Fibroblast of the aortic adventitia (primary cell): ENCODE data around the gene PEX5L. TPM values are rescaled to one million over a fixed set of nuclear protein-coding genes. Genes with fewer than 3 reads are reported as not detected.
A peak's percentile ranks its signal among the peaks of the same experiment; 100 is the strongest.

Experiments used
- DNase-seq: peaks from one replicate; pipeline ENCODE4 v3.0.0-alpha.2; 2010; ENCODE audit warnings: low read depth
- H3K4me3 ChIP-seq: 2 replicates; pipeline ENCODE4 v1.5.1; 2011; ENCODE audit warnings: low read depth, mild to moderate bottlenecking, control low read depth, low read length, moderate library complexity
- total RNA-seq: library from RNA; depleted of rRNA; stranded (reverse); fragments of >200 nt; gene quantifications from 2 replicates; pipeline ENCODE4 v1.2.3, GENCODE V29; 2012; ENCODE audit warnings: low replicate concordance
- TF ChIP-seq, protein P1 (sequence below): IDR thresholded peaks from 2 replicates; pipeline ENCODE4 v1.5.1; 2011; ENCODE audit warnings: mild to moderate bottlenecking, low read length, control low read depth, inconsistent platforms; ENCODE audit not compliant: insufficient read depth

PEX5L gene
- total RNA-seq = 0.27 and 1.7 TPM in 2 replicates

- peak; percentile 55 for DNase-seq
- TF ChIP-seq, protein P1, sequence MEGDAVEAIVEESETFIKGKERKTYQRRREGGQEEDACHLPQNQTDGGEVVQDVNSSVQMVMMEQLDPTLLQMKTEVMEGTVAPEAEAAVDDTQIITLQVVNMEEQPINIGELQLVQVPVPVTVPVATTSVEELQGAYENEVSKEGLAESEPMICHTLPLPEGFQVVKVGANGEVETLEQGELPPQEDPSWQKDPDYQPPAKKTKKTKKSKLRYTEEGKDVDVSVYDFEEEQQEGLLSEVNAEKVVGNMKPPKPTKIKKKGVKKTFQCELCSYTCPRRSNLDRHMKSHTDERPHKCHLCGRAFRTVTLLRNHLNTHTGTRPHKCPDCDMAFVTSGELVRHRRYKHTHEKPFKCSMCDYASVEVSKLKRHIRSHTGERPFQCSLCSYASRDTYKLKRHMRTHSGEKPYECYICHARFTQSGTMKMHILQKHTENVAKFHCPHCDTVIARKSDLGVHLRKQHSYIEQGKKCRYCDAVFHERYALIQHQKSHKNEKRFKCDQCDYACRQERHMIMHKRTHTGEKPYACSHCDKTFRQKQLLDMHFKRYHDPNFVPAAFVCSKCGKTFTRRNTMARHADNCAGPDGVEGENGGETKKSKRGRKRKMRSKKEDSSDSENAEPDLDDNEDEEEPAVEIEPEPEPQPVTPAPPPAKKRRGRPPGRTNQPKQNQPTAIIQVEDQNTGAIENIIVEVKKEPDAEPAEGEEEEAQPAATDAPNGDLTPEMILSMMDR = no peak
- H3K4me3 ChIP-seq = peak within 1 kb of the TSS; percentile 66
Observed at GRCh38 chr3:180036671-180037455, at the start of gene PEX5L. Gene PEX5L (minus strand): TSS chr3:180036937. CDS start chr3:180036599, 338 bp downstream.

GRCh38 chr3:180085122-180085710 is 48.5 kb upstream of the PEX5L start:
- TF ChIP-seq, protein P1 = no peak
- no peak for DNase-seq
- H3K4me3 ChIP-seq = no peak overlapping the region

DNA sequence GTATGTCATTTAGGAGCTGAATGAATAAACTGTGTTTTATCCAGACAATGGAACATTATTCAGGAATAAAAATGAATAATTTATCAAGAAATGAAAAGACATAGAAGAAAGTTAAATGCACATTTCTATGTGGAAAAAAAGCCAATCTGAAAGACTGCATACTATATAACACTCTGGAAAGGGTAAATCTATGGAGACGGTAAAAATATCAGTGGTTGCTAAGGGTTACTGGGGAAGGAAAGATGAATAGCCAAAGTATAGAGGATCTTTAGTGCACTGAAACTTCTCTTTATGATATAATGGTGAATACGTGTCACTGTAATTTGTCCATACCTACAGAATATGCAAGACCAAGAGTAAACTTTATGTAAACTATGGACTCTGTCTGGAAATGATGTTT is 46.0 kb upstream of the PEX5L start:
- no peak overlapping the region for H3K4me3 ChIP-seq
- no peak for DNase-seq
- TF ChIP-seq, protein P1 = no peak

GRCh38 chr3:180078592-180078991 is 41.9 kb upstream of the PEX5L start:
- no peak for DNase-seq
- H3K4me3 ChIP-seq = no peak overlapping the region
- TF ChIP-seq, protein P1 = no peak

- no peak for DNase-seq
- no peak overlapping the region for H3K4me3 ChIP-seq
- TF ChIP-seq, protein P1 = no peak
Observed at GRCh38 chr3:180073561-180073960, 36.8 kb upstream of the PEX5L start.

- DNase-seq = no peak
- TF ChIP-seq, protein P1 = no peak
- no peak overlapping the region for H3K4me3 ChIP-seq
Observed at GRCh38 chr3:180072786-180073185, 36.0 kb upstream of the PEX5L start.

DNA sequence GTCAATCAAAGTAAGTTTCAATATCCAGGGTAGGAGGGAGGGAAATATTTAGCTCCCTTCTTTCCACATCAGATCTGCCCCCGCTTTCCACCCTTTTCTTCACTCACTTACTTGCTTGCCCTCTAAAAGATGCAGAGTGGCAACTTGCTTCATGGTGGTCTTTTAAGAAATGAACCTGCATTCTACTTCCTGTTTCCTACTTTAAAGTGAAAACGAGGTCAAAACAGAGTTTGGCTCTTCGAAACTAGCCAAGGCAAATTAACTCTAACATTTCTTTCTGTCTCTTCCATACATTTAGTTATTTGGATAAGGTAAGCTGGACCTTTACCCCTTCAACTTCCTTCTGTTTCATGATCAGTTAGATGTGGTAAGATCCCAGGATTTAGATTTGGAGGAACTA is 34.2 kb upstream of the PEX5L start:
- TF ChIP-seq, protein P1 = no peak
- no peak for DNase-seq

More for the DNA sequence above, 34.2 kb upstream of the PEX5L start:
- H3K4me3 ChIP-seq = no peak overlapping the region
